Tracheal epithelial cell (primary cell): ENCODE results near the gene ANAPC10. TPM values are rescaled to one million over a fixed set of nuclear protein-coding genes. Genes with fewer than 3 reads are reported as not detected.

Source experiments
- total RNA-seq: library from RNA; depleted of rRNA; stranded (reverse); fragments of >200 nt; gene quantifications from 2 replicates; pipeline ENCODE4 v1.2.1, GENCODE V29; 2014

The ANAPC10 gene
- total RNA-seq: 25.5 and 30.5 TPM in 2 replicates

DNA sequence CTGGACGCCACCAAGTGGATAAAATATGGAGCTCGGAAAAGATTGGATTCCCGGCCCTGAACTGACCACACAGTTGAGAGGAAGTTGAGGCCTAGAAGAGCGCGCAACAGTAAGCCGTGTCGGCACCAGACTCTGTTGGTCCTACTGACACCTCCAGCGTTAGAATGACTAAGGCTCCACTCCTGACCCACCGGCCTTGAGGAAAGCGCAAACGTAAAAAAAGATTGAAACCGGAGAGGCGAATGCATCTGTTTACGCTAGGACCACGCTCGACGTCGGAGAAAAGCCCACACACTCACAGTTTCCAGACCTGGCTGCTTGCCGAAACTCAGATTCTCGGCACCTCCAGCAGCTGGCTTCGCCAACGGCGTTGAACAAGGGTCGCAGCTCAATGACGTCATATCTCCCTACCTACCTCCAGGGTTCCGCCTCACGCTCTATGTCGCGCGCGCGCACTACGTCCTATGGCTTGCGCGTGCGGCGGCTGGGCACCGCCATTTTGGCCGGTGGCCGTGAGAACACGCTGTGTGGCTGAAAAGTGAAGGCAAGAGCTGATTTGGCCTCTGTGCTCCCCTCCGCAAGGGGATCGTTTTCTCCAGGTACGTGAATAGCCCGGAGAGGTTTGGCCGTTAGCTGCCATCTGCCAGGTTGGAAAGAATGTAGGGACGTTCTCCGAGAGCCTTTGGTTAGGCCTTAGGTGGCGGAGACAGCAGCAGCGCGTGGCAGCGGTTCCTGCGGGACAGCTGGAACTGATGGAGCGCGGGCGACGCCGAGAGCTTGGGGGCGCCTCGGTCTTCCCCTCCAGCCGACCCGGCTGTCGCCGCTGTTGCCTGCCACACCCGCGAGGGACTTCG lies at the start of gene ANAPC10, which contains the start of gene ABCE1:
Gene ANAPC10, minus strand, starts transcription at position 376 of the 854 bp plus-strand sequence. CDS start 2,097 bp downstream, outside the sequence.
Gene ABCE1, plus strand, starts transcription at position 491 of the 854 bp plus-strand sequence. CDS start 6,102 bp downstream, outside the sequence.

Other genes starting within 250 kb of the ANAPC10 start
- 242 and 250 TPM in 2 replicates for gene ABCE1, start 115 bp upstream of the ANAPC10 start, total RNA-seq
- gene OTUD4, start 82.4 kb upstream of the ANAPC10 start, total RNA-seq: 21.9 and 23.7 TPM in 2 replicates